ENCODE results near the gene RAI1. TPM values are rescaled to one million over a fixed set of nuclear protein-coding genes. Genes with fewer than 3 reads are reported as not detected.

The RAI1 gene
- total RNA-seq, 1 donor = 16.0 TPM

- DNase-seq (ENCODE audit: low read depth) = peak; percentile 83
- no peak overlapping the region for H3K4me3 ChIP-seq (ENCODE audit: low read depth, low read length)
- TF ChIP-seq CTCF (IDR thresholded peaks at IDR 0.05; ENCODE audit: insufficient read depth, low read depth, low read length) = no peak
Observed at GRCh38 chr17:17713839-17714238, 32.6 kb downstream of the RAI1 start.

DNA sequence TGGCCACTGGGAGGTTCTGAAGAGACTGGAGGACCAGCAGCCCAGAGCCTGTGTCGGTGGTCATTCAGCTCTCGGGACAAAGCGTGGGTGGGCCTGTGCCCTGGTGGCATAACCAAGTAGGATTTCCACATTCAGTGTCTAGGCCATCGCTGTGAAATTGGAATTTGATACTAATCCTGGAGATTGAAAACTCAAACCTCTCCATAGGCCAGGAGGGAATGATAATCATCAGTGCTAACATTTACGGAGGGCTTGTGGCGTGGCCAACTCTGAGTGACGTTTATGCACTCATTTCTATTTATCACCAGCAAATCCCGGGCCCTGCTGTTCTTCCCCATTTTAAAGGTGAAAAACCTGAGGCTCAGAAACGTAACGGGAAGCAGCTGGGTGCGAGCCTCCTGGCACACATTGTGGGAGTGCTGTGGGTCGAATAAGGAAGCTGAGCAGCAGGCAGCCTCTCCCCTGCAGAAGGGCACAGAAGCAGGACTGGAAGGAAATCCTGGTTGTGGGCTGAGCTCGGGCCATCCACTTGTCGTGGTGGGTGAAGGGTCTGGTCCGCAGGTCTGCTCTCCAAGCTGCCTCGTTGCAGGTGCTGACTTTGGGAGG lies 33.1 kb downstream of the RAI1 start:
- DNase-seq (ENCODE audit: low read depth) = no peak
- TF ChIP-seq CTCF (IDR thresholded peaks at IDR 0.05; ENCODE audit: insufficient read depth, low read depth, low read length) = no peak

DNA sequence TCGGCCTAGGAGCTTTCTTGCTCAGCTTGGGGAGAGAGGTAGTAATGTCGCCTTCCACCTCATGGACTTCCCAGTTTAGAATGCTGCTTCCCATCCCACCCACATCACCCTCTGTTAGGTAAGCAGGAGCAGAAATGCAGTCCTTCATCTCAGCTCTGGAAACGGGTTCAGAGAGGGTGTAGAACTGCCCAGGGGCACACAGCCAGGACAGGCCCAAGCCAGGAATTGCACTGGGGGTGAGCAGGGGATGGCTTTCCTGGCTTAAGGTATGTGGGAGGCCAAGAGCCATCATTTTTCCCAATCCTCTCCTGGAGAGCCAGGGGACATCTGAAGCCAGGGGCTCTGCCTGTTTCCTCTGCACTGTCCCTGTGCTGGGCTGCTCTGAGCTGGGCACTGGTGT lies 33.6 kb downstream of the RAI1 start:
- no peak for DNase-seq (ENCODE audit: low read depth)
- H3K4me3 ChIP-seq (ENCODE audit: low read depth, low read length) = no peak overlapping the region
- TF ChIP-seq CTCF (IDR thresholded peaks at IDR 0.05; ENCODE audit: insufficient read depth, low read depth, low read length) = no peak

More for the DNA sequence above, 33.1 kb downstream of the RAI1 start:
- no peak overlapping the region for H3K4me3 ChIP-seq (ENCODE audit: low read depth, low read length)

GRCh38 chr17:17716837-17717523 lies 35.7 kb downstream of the RAI1 start:
- DNase-seq (ENCODE audit: low read depth) = no peak
- TF ChIP-seq CTCF (IDR thresholded peaks at IDR 0.05; ENCODE audit: insufficient read depth, low read depth, low read length) = no peak

GRCh38 chr17:17718251-17718650 lies 37.0 kb downstream of the RAI1 start:
- no peak for TF ChIP-seq CTCF (IDR thresholded peaks at IDR 0.05; ENCODE audit: insufficient read depth, low read depth, low read length)
- H3K4me3 ChIP-seq (ENCODE audit: low read depth, low read length) = no peak overlapping the region
- DNase-seq (ENCODE audit: low read depth) = no peak

More at GRCh38 chr17:17716837-17717523, 35.7 kb downstream of the RAI1 start:
- no peak overlapping the region for H3K4me3 ChIP-seq (ENCODE audit: low read depth, low read length)

DNA sequence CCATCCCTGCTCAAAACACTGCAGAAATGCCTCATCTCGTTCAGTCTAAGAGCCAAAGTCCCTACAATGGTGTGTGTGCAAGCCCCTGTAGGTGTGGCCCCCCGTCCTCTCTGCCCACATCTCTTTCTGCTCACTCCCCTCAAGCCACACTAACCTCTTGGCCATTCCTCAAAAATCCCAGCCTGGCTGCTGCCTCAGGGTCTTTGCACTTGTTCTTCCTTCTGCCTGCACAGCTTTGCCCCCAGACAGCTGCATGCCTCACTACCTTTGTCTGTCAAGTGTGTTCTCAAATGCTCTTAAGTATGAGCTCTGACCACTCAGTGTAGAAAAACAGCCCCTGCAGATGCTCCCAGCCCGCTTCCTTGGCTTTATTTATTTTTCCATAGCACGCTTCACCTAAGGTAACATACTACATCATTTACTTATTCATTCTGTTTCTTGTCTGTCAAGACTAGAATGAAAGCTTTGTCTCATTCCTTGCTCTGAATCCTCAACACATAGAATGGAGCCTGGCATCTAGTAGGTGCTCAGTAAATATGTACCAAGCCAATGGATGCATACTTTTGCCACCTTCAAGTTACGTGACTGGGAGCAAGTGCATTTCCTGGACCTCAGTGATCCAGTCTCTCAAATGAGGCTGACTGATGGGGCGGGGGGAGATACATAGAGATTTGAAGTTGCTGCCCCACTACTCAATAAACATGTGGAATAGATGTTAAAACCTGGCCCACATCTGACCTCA lies 38.1 kb downstream of the RAI1 start:
- no peak for DNase-seq (ENCODE audit: low read depth)
- no peak for TF ChIP-seq CTCF (IDR thresholded peaks at IDR 0.05; ENCODE audit: insufficient read depth, low read depth, low read length)

More for the DNA sequence above, 38.1 kb downstream of the RAI1 start:
- H3K4me3 ChIP-seq (ENCODE audit: low read depth, low read length) = no peak overlapping the region

All from fibroblast of villous mesenchyme (primary cell).